HepG2 (cell line): ENCODE data around the gene HHIPL2. TPM values are rescaled to one million over a fixed set of nuclear protein-coding genes. Genes with fewer than 3 reads are reported as not detected.

ENCODE experiments used
- BHLHE40 ChIP-seq: IDR thresholded peaks from 2 replicates; pipeline ENCODE4 v1.6.1; 2011; ENCODE audit warnings: low read length, improper control_type of control experiment
- CC2D1A ChIP-seq: sonication (generic); formaldehyde crosslinking; IDR thresholded peaks from 2 replicates; pipeline ENCODE4 v1.8.1; 2023; ENCODE audit warnings: mild to moderate bottlenecking, missing genetic modification reagents
- IKZF1 ChIP-seq: fragments of 450-650 bp; IDR thresholded peaks from 2 replicates; pipeline ENCODE4 v1.7.1; 2016
- KDM5B ChIP-seq: sonication (generic); formaldehyde crosslinking; IDR thresholded peaks from 2 replicates; pipeline ENCODE4 v1.4.0; 2020; ENCODE audit warnings: missing genetic modification reagents, mild to moderate bottlenecking, borderline replicate concordance
- MYC ChIP-seq: sonication (generic); formaldehyde crosslinking; IDR thresholded peaks from 2 replicates; pipeline ENCODE4 v1.9.0; 2021; ENCODE audit warnings: missing genetic modification reagents, borderline replicate concordance
- NBN ChIP-seq: fragments of 450-650 bp; conservative IDR thresholded peaks from 2 replicates; pipeline ENCODE4 v1.6.1; 2017
- NFE2L1 ChIP-seq: sonication (generic); formaldehyde crosslinking; IDR thresholded peaks from 2 replicates; pipeline ENCODE4 v1.4.0; 2020; ENCODE audit warnings: missing genetic modification reagents, mild to moderate bottlenecking, borderline replicate concordance
- USF2 ChIP-seq, 2 experiments: sonication (generic) in 1 of 2; formaldehyde crosslinking in 1 of 2; IDR thresholded peaks; 2 replicates each; pipeline versions ENCODE4 v1.5.1 to v1.6.1; 2011 to 2020; ENCODE audit warnings: borderline replicate concordance in 1 of 2, low read depth in 1 of 2, low read length in 1 of 2, mild to moderate bottlenecking in 1 of 2, missing genetic modification reagents in 1 of 2, moderate library complexity in 1 of 2
- ZBTB25 ChIP-seq: IDR thresholded peaks from 2 replicates; pipeline ENCODE4 v1.6.1; 2018; ENCODE audit warnings: missing genetic modification reagents
- ZFP91 ChIP-seq: sonication (generic); formaldehyde crosslinking; IDR thresholded peaks from 2 replicates; pipeline ENCODE4 v1.9.0; 2022; ENCODE audit warnings: missing genetic modification reagents, mild to moderate bottlenecking, borderline replicate concordance
- ZNF232 ChIP-seq: sonication (generic); formaldehyde crosslinking; IDR thresholded peaks from 2 replicates; pipeline ENCODE4 v1.4.0; 2020; ENCODE audit warnings: missing genetic modification reagents, borderline replicate concordance
- polyA plus RNA-seq, 8 experiments: library from polyadenylated mRNA; depleted of rRNA in 3 of 8; stranded (reverse) in 7 of 8; unstranded in 1 of 8; fragments of >200 nt; fragmentation: Illumina TruSeq in 4 of 8; extraction: Trizol in 4 of 8; gene quantifications; 2 replicates each; pipeline versions ENCODE4 v1.2.1 to v1.2.3, GENCODE V29; 2011 to 2016; ENCODE audit warnings: low read depth in 4 of 8, missing spikeins in 1 of 8, mixed read lengths in 1 of 8; ENCODE audit not compliant: insufficient read depth in 1 of 8
- total RNA-seq, 5 experiments: library from RNA; depleted of rRNA; stranded (reverse); fragments of >200 nt; fragmentation: Illumina TruSeq; extraction: Trizol; gene quantifications; 2 replicates each; pipeline ENCODE4 v1.2.3, GENCODE V29; 2016; ENCODE audit warnings: low read depth in 1 of 5
- TF ChIP-seq, protein P1 (sequence below): sonication (generic); formaldehyde crosslinking; conservative IDR thresholded peaks from 2 replicates; pipeline ENCODE4 v1.5.0; 2020; ENCODE audit warnings: missing genetic modification reagents
- TF ChIP-seq, protein P2 (sequence below): sonication (generic); formaldehyde crosslinking; IDR thresholded peaks from 2 replicates; pipeline ENCODE4 v1.4.0; 2020; ENCODE audit warnings: missing genetic modification reagents, borderline replicate concordance
- TF ChIP-seq, protein P3 (sequence below): sonication (generic); formaldehyde crosslinking; IDR thresholded peaks from 2 replicates; pipeline ENCODE4 v1.5.0; 2020; ENCODE audit warnings: mild to moderate bottlenecking, missing genetic modification reagents

The HHIPL2 gene
- total and polyA plus RNA-seq, 2 of the 13 experiments (the other 11 are each of a cell fraction or from before 2014, with no cell fraction given) = 0.53 to 1.3 TPM

DNA sequence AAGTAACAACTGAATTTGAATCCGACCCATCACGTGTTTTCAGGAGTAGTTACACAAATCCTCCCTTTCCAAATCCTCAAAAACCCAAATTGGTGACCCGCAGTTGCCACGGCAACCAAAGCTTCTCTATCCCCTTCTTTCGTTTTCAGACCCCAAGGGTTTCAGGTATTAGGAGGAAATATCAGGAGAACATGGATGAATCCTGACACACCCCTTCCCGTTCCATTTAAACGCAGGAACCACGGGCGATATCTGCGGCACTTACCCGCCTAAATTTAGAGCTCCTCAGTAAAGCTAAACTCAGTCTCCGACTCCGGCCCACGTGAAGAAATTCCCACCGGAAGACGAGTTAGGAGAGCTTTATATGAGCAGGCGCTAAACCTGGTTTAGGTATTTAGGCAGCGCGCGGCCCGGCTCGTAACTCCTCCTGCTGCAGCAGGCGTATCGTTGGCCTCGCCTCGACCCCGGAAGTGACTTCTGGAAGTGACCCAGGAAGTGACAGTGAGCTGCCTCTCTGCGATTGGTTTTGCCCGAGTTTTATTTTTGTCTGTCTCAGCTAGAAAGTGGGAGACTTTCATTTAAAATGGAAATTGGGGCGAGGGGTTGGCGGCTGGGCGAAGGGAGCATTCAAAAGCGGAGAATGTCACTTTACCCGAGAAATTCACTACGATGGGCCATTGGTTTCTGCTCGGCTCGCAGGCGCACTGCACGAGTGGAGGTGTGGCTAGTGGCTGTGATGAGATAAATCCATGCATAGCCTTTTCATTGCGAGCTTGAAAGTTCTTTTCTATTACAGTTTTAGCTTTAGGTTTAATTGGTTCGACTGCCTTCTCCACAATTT lies 41.8 kb upstream of the HHIPL2 start, which contains the start of gene TAF1A (continued):
- TF ChIP-seq, protein P1, sequence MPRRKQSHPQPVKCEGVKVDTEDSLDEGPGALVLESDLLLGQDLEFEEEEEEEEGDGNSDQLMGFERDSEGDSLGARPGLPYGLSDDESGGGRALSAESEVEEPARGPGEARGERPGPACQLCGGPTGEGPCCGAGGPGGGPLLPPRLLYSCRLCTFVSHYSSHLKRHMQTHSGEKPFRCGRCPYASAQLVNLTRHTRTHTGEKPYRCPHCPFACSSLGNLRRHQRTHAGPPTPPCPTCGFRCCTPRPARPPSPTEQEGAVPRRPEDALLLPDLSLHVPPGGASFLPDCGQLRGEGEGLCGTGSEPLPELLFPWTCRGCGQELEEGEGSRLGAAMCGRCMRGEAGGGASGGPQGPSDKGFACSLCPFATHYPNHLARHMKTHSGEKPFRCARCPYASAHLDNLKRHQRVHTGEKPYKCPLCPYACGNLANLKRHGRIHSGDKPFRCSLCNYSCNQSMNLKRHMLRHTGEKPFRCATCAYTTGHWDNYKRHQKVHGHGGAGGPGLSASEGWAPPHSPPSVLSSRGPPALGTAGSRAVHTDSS (CRISPR knock-in tag) = no peak
- TF ChIP-seq CC2D1A (no peak), ZBTB25 (CRISPR knock-in tag) (no peak), IKZF1 (no peak), USF2 (IDR thresholded peaks at IDR 0.05; ENCODE audit: low read depth, low read length) (no peak), USF2 (CRISPR knock-in tag; IDR thresholded peaks at IDR 0.05; ENCODE audit: borderline replicate concordance) (no peak), KDM5B (CRISPR knock-in tag) (no peak; the same call in 1 of the 2 replicates), NBN (no peak), ZFP91 (CRISPR knock-in tag) (peak; percentile 64; the same call in 1 of the 2 replicates), ZNF232 (CRISPR knock-in tag) (no peak; the same call in 1 of the 2 replicates), BHLHE40 (no peak; the same call in 1 of the 2 replicates), MYC (CRISPR knock-in tag) (peak; percentile 70; the same call in 1 of the 2 replicates), NFE2L1 (CRISPR knock-in tag) (no peak)
- TF ChIP-seq, protein P2, sequence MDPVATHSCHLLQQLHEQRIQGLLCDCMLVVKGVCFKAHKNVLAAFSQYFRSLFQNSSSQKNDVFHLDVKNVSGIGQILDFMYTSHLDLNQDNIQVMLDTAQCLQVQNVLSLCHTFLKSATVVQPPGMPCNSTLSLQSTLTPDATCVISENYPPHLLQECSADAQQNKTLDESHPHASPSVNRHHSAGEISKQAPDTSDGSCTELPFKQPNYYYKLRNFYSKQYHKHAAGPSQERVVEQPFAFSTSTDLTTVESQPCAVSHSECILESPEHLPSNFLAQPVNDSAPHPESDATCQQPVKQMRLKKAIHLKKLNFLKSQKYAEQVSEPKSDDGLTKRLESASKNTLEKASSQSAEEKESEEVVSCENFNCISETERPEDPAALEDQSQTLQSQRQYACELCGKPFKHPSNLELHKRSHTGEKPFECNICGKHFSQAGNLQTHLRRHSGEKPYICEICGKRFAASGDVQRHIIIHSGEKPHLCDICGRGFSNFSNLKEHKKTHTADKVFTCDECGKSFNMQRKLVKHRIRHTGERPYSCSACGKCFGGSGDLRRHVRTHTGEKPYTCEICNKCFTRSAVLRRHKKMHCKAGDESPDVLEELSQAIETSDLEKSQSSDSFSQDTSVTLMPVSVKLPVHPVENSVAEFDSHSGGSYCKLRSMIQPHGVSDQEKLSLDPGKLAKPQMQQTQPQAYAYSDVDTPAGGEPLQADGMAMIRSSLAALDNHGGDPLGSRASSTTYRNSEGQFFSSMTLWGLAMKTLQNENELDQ (CRISPR knock-in tag) = no peak
- TF ChIP-seq, protein P3, sequence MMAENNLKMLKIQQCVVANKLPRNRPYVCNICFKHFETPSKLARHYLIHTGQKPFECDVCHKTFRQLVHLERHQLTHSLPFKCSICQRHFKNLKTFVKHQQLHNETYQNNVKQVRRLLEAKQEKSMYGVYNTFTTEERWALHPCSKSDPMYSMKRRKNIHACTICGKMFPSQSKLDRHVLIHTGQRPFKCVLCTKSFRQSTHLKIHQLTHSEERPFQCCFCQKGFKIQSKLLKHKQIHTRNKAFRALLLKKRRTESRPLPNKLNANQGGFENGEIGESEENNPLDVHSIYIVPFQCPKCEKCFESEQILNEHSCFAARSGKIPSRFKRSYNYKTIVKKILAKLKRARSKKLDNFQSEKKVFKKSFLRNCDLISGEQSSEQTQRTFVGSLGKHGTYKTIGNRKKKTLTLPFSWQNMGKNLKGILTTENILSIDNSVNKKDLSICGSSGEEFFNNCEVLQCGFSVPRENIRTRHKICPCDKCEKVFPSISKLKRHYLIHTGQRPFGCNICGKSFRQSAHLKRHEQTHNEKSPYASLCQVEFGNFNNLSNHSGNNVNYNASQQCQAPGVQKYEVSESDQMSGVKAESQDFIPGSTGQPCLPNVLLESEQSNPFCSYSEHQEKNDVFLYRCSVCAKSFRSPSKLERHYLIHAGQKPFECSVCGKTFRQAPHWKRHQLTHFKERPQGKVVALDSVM (CRISPR knock-in tag) = 0 out of 2 replicates have a peak, but pooled peaks have one; percentile 12
